HAP-1 (cell line): Measurements from ENCODE around the gene LCORL.

ENCODE experiments used
- DNase-seq, 2 experiments: peaks; one replicate each; pipeline ENCODE4 v3.0.0-alpha.2; 2016 to 2020; ENCODE audit warnings: low spot score in 2 of 2
- H3K27me3 ChIP-seq: fragments of 250-450 bp; sonication (Bioruptor Pico); 2 replicates; pipeline ENCODE4 v1.5.1; 2020; ENCODE audit warnings: low read depth, mild to moderate bottlenecking, moderate library complexity
- H3K36me3 ChIP-seq: fragments of 250-450 bp; sonication (Bioruptor Pico); replicated peaks from 2 replicates; pipeline ENCODE4 v1.5.1; 2020; ENCODE audit warnings: mild to moderate bottlenecking
- H3K4me1 ChIP-seq: fragments of 250-450 bp; sonication (Bioruptor Pico); 2 replicates; pipeline ENCODE4 v1.5.1; 2020; ENCODE audit warnings: mild to moderate bottlenecking
- H3K4me3 ChIP-seq: fragments of 250-450 bp; sonication (Bioruptor Pico); 2 replicates; pipeline ENCODE4 v1.5.1; 2020; ENCODE audit warnings: mild to moderate bottlenecking, moderate library complexity
- H3K9me3 ChIP-seq: fragments of 250-450 bp; sonication (Bioruptor Pico); 2 replicates; pipeline ENCODE4 v1.5.1; 2020; ENCODE audit warnings: mild to moderate bottlenecking, moderate library complexity
- in situ Hi-C: fragments of 300-500 bp; cut with MboI; formaldehyde crosslinking; loops from 3 replicates; pipeline ENCODE4 v1.14.3; 2020; ENCODE audit warnings: low sequenced_read_pairs, inconsistent platforms, mixed read lengths

LCORL gene

GRCh38 chr4:17939054-17939453, 82.5 kb downstream of the LCORL start:
- DNase-seq: no peak
- H3K36me3 ChIP-seq: no peaks in the 10 kb centered on the region
- H3K4me3 ChIP-seq: no peak overlapping the region
- no peaks in the 10 kb centered on the region for H3K9me3 ChIP-seq
- no peaks in the 10 kb centered on the region for H3K4me1 ChIP-seq
- H3K27me3 ChIP-seq: no peaks in the 10 kb centered on the region
- in situ Hi-C loops: no loop called here

GRCh38 chr4:17934286-17934685, 87.3 kb downstream of the LCORL start:
- Histone ChIP-seq H3K9me3 (no peaks in the 10 kb centered on the region), H3K4me1 (no peaks in the 10 kb centered on the region), H3K4me3 (no peak overlapping the region), H3K27me3 (no peaks in the 10 kb centered on the region), H3K36me3 (no peaks in the 10 kb centered on the region)
- in situ Hi-C loops: no loop called here
- DNase-seq: no peak

- H3K4me3 ChIP-seq: no peak overlapping the region
- in situ Hi-C loops: no loop called here
- DNase-seq: no peak
Measured at GRCh38 chr4:17933126-17933525, 88.4 kb downstream of the LCORL start.

GRCh38 chr4:17932041-17932440, 89.5 kb downstream of the LCORL start:
- no peak for DNase-seq
- in situ Hi-C loops: no loop called here
- Histone ChIP-seq H3K4me3 (no peak overlapping the region), H3K27me3 (no peaks in the 10 kb centered on the region), H3K36me3 (no peaks in the 10 kb centered on the region), H3K4me1 (no peaks in the 10 kb centered on the region), H3K9me3 (no peaks in the 10 kb centered on the region)

More at GRCh38 chr4:17933126-17933525, 88.4 kb downstream of the LCORL start:
- no peaks in the 10 kb centered on the region for H3K9me3 ChIP-seq
- H3K36me3 ChIP-seq: no peaks in the 10 kb centered on the region
- H3K27me3 ChIP-seq: no peaks in the 10 kb centered on the region
- no peaks in the 10 kb centered on the region for H3K4me1 ChIP-seq

- in situ Hi-C loops: no loop called here
- Histone ChIP-seq H3K9me3 (no peaks in the 10 kb centered on the region), H3K4me3 (no peak overlapping the region), H3K4me1 (no peaks in the 10 kb centered on the region), H3K27me3 (no peaks in the 10 kb centered on the region), H3K36me3 (peaks cover under 1% of the 10 kb centered on the region; the same call in 1 of the 2 replicates)
- DNase-seq: no peak
Measured at GRCh38 chr4:17930256-17930655, 91.3 kb downstream of the LCORL start.

GRCh38 chr4:17924189-17924588, 97.4 kb downstream of the LCORL start:
- peaks cover 3% of the 10 kb centered on the region; the same call in 1 of the 2 replicates for H3K36me3 ChIP-seq
- H3K4me3 ChIP-seq: no peak overlapping the region
- no peak for DNase-seq
- no peaks in the 10 kb centered on the region for H3K4me1 ChIP-seq
- no peaks in the 10 kb centered on the region for H3K9me3 ChIP-seq
- no peaks in the 10 kb centered on the region for H3K27me3 ChIP-seq
- in situ Hi-C loops: no loop called here

- H3K36me3 ChIP-seq: peaks cover 3% of the 10 kb centered on the region; the same call in 1 of the 2 replicates
- in situ Hi-C loops: no loop called here
Measured at GRCh38 chr4:17921451-17921850, 100.1 kb downstream of the LCORL start.

GRCh38 chr4:17920681-17921080, 100.9 kb downstream of the LCORL start:
- Histone ChIP-seq H3K4me1 (no peaks in the 10 kb centered on the region), H3K4me3 (no peak overlapping the region), H3K36me3 (peaks cover 3% of the 10 kb centered on the region; the same call in 1 of the 2 replicates), H3K27me3 (no peaks in the 10 kb centered on the region), H3K9me3 (no peaks in the 10 kb centered on the region)
- in situ Hi-C loops: no loop called here
- no peak for DNase-seq

More at GRCh38 chr4:17921451-17921850, 100.1 kb downstream of the LCORL start:
- Histone ChIP-seq H3K9me3 (no peaks in the 10 kb centered on the region), H3K4me3 (no peak overlapping the region), H3K4me1 (no peaks in the 10 kb centered on the region), H3K27me3 (no peaks in the 10 kb centered on the region)
- DNase-seq: no peak

GRCh38 chr4:17915439-17915838, 106.1 kb downstream of the LCORL start:
- Histone ChIP-seq H3K27me3 (no peaks in the 10 kb centered on the region), H3K36me3 (no peaks in the 10 kb centered on the region), H3K9me3 (no peaks in the 10 kb centered on the region), H3K4me1 (no peaks in the 10 kb centered on the region), H3K4me3 (no peak overlapping the region)
- in situ Hi-C loops: no loop called here
- no peak for DNase-seq

GRCh38 chr4:17912011-17912410, 109.5 kb downstream of the LCORL start:
- Histone ChIP-seq H3K4me1 (no peaks in the 10 kb centered on the region), H3K36me3 (no peaks in the 10 kb centered on the region), H3K9me3 (no peaks in the 10 kb centered on the region), H3K4me3 (no peak overlapping the region), H3K27me3 (no peaks in the 10 kb centered on the region)
- no peak for DNase-seq
- in situ Hi-C loops: no loop called here

GRCh38 chr4:17911608-17912007, 109.9 kb downstream of the LCORL start:
- H3K27me3 ChIP-seq: no peaks in the 10 kb centered on the region
- in situ Hi-C loops: no loop called here
- H3K4me3 ChIP-seq: no peak overlapping the region

GRCh38 chr4:17898553-17899055, 123.0 kb downstream of the LCORL start:
- Histone ChIP-seq H3K27me3 (no peaks in the 10 kb centered on the region), H3K4me1 (peaks cover under 1% of the 10 kb centered on the region; the same call in 1 of the 2 replicates), H3K9me3 (no peaks in the 10 kb centered on the region), H3K36me3 (no peaks in the 10 kb centered on the region; the same call in 1 of the 2 replicates), H3K4me3 (no peak overlapping the region)
- no peak for DNase-seq
- in situ Hi-C loops: no loop called here

More at GRCh38 chr4:17911608-17912007, 109.9 kb downstream of the LCORL start:
- DNase-seq: no peak
- Histone ChIP-seq H3K36me3 (no peaks in the 10 kb centered on the region), H3K4me1 (no peaks in the 10 kb centered on the region), H3K9me3 (no peaks in the 10 kb centered on the region)

- in situ Hi-C loops: no loop called here
- Histone ChIP-seq H3K4me3 (no peak overlapping the region), H3K27me3 (no peaks in the 10 kb centered on the region), H3K9me3 (no peaks in the 10 kb centered on the region), H3K4me1 (peaks cover 7% of the 10 kb centered on the region), H3K36me3 (no peaks in the 10 kb centered on the region)
- no peak for DNase-seq
Measured at GRCh38 chr4:17895481-17895880, 126.1 kb downstream of the LCORL start.

GRCh38 chr4:17894421-17894820, 127.1 kb downstream of the LCORL start:
- Histone ChIP-seq H3K4me3 (no peak overlapping the region), H3K9me3 (no peaks in the 10 kb centered on the region), H3K27me3 (no peaks in the 10 kb centered on the region), H3K36me3 (no peaks in the 10 kb centered on the region), H3K4me1 (peaks cover 14% of the 10 kb centered on the region)
- DNase-seq: no peak
- in situ Hi-C loops: no loop called here

GRCh38 chr4:17889692-17890091, 131.9 kb downstream of the LCORL start:
- no peak overlapping the region for H3K4me3 ChIP-seq
- no peak for DNase-seq
- no peaks in the 10 kb centered on the region for H3K27me3 ChIP-seq
- peaks cover 21% of the 10 kb centered on the region for H3K4me1 ChIP-seq
- H3K36me3 ChIP-seq: no peaks in the 10 kb centered on the region
- in situ Hi-C loops: no loop called here
- H3K9me3 ChIP-seq: no peaks in the 10 kb centered on the region
